T follicular helper cell (primary cell): ENCODE measurements around the gene ABR.
"Not testable (repeated sequence)": the region's sequence is repeated elsewhere in the genome, so short reads cannot be mapped to it uniquely, and the experiment has no call there.

Experiments used
- DNase-seq: peaks from one replicate; pipeline ENCODE4 v3.0.0-alpha.2; 2020; ENCODE audit warnings: low read depth

Gene ABR

GRCh38 chr17:1201132-1201702, 21.4 kb upstream of the ABR start:
- DNase-seq: no peak

- not testable (repeated sequence) for DNase-seq
These were observed 19.5 kb upstream of the ABR start for GRCh38 chr17:1199271-1199743.

DNA sequence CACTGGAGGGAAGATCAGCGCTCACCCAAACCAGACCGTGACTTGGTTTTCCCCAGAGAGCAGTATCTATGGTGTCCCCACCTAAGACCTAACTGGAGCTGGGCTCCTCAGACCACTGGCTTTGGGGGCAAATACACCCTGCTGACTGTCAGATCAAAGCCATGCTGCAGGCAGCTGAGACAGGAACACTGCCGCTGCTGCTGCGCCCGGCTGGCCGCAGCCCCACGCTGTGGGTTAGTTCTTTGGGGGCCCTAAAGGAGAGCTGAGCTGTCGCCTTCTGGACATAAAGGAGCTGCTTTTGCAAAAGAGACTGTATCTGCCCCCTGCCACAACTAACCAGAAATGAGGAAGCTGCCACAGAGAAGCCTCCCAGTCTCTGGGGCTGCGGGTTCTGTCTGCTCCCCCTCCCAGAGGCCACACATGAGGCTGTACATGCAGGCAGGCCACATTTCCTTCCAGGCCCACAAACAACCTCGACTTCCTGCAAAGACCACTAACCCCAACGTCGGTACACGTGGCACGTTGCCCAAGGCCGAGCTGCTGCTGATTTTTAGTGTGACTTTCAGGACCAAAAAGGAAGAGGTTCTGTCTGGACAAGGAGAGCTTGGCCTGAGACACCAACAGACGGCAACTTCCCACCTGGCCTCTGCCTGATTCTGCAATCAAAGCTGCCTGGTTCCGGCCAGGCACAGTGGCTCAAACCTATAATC, 18.2 kb upstream of the ABR start:
- DNase-seq: no peak

DNA sequence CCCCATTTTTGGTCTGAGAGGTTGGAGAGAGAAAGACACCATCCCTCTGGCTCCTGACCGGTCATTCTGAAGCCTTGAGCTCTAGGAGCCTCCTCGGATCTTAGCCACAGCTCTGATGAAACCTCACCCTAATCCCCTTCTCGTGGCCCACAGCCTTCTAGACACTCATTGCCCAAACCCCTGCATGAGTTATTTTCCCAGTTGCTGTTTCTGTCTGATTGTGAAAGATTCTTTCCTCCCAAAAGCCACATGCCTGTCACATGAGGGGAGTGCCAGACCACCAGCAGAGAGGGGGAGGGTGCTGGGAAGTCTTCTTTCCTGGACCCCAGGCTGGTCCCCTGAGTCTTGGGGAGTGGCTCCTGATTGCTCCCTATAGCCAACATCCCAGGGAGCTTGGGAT, 17.6 kb upstream of the ABR start:
- no peak for DNase-seq

DNA sequence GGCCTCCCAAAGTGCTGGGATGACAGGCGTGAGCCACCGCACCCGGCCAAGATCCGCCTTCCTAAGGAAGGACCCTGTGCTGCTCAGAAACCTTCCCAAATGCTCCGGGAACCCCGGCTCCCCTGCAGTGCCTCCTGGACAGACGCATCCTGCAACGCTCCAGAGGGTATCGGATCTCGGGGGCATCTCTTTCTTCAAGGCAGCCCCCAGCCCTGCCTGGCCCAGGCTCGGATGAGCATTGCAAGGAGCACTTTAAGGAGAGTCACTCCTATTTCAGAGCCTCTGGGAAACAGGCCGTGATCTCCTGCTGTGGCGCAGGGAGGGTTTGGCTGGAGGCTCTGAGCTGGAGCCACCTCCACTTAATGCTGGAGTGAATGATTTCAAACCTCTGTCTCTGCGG, 17.2 kb upstream of the ABR start:
- no peak for DNase-seq

DNA sequence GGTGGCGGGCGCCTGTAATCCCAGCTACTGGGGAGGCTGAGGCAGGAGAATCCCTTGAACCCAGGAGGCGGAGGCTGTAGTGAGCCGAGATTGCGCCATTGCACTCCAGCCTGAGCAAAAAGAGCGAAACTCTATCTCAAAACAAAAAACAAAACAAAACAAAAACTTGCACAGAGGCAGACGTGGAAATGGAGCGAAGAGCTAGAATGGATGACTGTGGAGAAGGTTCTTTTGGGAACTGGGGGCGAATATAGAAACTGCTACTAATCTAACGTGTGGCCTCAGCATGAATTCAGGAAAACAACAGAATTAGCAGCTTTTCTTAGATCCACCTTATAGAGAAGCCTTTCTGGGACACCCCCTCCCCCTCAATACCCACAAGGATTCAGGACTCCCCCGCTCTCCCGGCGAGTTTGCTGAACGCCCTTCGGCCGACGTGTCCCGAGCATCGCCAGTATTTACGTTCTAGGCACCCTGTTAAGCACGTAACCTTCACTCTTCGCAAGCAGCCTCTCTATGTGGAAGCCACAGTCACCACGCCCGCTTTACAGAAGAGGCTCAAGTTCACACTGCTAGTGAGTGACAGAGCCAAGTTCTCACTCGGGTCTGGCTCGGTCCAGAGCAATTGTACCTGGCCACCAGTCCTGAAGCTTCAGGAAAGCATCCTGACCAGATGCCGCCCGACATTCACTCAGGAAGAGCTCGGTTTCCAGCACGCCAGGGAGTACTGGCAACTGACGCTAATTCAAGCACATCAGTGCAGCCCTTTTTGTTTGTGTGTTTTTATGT, 13.3 kb upstream of the ABR start:
- DNase-seq: no peak

DNA sequence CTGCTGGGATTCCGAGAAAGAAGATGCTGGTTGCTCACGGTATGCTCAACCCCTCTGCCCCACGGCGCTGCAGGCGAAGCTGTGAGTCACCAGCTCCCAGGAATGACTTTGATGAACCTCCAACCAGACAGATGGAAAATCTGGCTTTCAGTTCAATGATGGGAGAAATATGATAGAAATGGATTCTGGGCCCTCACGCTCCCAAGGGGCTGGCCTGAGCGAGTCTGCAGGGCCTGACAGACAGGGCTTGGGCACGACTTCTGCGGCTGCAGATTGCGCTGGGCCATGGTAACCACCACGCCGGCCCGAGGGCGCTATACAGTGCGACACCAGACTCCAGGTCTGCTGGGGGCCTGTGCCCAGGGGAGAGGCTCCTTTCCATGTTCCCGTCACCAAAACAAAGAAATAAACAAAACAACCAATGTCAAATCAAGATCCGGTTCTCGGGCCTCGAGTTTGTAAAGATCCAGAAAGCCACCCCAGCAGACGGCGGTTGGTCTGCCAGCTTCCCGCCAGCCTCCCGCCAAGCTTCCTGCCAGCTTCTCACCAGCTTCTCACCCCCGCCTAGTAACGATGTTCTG, 11.1 kb upstream of the ABR start:
- no peak for DNase-seq

DNA sequence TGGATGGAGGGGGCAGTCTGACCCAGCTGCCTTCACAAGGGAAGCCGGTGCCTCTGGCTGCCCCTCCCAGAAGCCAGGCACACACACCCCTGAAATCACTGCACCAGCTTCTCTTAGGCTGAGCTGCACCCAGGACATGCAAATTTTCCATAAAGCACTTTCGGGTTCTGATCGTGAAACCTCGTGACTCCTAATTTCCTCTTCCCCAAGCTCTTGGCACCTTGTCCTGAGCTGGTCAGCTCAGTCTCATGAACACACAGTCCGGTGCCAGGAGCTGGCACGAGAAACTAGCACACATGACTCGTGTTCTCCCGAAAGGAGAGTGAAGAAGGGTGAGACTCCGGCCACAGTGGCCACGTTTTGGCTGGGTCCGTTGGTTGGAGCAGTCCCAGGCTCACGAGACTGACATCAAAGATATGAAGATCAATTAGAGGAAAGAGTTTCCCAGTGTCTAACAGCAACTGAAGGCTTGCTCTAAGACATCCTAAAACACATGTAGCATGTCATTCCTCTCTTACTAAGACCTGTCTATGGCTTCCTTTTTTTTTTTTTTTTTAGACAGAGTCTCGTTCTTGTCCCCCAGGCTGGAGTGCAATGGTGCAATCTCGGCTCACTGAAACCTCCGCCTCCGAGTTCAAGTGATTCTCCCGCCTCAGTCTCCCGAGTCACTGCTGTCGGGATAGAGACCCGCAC, 9.2 kb upstream of the ABR start:
- DNase-seq: no peak

DNA sequence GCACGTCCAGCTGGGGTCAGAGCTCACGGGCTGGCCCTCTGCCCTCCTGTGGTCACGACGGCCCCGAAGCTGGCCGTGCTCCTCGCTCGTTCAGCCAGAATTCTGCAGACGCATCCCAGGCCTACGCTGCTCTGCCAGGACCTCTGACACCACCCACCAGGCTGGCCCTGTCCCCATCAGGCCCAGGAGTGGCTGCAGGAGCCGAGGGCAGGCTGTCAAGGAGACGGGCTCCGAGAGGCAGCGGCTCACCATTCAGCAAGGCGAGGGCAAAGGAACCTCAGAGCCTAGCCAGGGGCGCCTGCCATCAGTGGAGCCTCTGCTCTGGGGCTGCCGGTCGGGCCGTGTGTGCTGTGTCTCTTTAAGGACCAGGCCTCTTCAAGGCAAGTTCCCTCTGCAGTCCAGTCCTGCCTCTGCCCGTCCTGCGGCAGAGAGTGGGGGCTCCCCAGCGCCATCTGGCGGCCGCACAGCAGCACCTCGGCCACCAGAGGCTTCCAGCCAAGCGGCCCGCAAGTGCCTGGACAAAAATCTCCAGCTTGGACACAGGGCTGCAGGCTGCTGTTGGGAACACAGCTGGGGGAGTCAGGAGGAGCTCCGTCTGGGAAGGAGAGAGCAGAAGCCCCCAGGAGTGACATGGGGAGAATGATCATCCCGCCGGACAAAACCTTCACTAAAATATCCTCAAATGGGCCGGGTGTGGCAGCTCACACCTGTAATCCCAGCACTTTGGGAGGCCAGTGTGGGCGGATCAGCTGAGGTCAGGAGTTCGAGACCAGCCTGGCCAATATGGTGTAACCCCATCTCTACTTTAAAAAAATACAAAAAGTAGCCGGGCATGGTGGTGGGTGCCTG, 7.4 kb upstream of the ABR start:
- peak; percentile 63 for DNase-seq

DNA sequence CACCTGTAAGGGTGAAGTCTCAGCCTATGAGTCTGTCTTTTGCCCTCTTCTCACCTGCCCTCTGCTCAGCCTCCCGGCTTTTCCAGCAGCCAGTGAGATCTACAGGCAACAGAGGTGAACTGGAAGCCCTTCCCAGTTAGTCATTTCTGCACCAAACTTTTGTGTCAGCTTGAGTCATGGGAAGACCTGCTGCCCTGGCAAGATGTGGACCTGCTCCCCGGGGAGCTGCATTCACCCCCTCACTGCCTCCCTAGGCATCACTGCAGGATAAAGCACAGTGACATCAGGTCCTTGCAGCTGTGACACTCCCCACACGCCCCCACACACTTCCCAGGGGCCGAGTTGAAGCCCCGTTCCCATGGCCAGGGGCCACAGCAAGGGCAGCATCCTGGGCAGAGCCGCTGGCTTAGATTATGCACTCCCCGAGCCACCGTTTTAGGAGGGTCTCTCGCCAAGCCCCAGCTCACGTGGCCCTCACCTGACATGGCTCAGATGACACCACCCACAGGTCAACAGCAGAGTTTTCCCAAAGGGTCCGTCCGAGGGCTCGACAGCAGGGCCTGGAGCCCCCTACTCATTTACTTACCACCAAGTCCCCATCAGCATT, 6.5 kb upstream of the ABR start:
- DNase-seq: no peak

DNA sequence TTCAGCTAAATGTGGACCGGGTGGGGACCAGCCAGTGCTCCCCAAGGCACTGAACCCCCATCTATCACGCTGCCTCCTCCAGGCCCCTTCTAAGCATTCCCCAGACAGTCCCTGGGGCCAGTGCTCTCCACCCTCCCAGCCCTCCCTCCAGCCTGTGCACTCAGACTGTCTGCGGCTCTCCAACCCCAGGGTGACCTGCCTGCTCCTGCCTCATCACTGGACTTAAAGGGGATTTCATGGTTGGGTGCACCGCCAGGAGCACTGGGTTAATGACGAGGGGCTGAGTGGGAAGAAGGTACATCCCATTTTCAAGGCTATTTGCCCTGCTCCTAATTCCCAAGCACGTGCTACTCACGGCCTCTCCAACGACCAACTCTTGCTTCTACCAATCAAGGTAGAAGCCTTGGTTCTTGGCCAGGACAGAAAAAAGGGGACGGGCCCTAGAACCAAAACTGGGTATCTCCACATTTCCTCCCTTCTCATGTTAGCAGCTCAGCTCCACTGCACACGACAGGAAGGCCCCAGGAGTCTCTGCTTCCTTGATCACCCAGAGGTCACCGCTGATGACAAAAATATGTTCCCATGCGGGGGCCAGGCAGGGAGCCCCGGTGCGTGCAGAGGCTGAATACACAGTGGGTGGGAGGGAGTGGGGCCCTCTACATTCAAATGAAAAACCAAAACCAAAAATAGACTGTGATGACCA, 3.5 kb upstream of the ABR start:
- no peak for DNase-seq

GRCh38 chr17:1182811-1183170, 3.0 kb upstream of the ABR start:
- DNase-seq: no peak

- no peak for DNase-seq
These were observed 2.0 kb upstream of the ABR start for GRCh38 chr17:1181753-1182137.

GRCh38 chr17:1180958-1181752, 1.4 kb upstream of the ABR start:
- no peak for DNase-seq

GRCh38 chr17:1179112-1179817, 516 bp downstream of the ABR start:
- no peak for DNase-seq

DNA sequence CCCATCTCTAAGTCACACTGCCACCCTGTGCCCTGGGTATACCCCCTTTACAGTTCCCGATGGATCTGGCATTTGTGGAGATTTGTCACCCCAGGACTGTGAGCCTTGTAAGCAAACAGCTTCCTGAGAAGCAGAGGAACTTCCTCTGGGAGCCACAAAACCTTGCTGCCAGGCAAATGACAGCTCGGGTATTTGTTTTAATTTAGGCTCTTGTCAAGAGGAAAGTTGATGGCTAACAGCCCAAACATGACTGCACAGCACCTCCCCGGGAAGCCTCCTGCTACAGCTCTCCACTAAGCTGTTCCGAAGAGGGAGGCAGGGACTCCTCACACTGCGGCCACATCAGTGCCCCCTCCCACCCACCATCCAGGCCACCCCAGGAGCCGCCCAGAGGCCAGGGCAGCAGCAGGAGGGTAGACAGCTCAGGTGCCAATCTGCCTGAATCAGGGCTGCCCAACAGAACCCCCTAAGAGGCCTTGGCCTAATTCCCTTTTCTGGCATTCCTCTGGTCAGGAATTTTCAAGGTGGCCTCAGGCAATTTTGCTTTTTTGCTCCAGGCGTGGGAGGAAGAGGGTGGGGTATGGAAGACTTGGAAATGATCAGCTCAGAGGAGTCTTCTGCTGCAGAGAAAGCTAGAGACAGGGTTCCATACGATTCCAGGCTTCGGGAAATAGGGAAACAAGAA, 2.6 kb downstream of the ABR start:
- no peak for DNase-seq

DNA sequence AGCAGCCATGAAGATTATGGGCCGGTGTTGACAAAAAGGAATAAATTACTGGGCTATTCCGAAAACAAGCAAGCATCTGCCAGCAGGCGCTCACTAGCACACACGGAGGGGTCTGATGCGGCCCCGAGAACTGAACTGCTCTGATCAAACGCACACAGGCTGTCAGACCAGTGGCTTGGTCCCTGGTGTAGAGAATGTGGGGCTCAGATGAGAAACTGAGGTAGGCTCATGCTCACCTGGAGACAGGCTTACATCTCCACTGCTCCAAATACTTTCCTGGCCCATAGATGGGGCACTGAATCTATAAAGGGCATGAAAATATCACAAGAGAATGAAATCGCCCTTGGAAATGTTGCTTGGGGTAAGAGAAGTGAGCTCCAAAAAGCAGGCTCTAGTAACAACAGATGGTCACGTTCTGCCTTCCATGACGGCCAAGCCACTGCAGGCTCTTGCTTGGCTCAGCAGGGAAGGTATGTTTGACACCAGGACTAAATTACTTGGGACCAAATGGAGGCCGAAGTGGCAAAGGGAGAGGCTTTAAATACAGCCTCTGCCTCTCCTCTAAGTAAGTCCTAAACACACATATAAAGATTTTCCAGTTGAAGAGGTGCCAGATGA, 5.4 kb downstream of the ABR start:
- no peak for DNase-seq
